Caco-2 (cell line): ENCODE data around the gene ST8SIA6. TPM values are rescaled to one million over a fixed set of nuclear protein-coding genes. Genes with fewer than 3 reads are reported as not detected.

Source experiments
- BruUV-seq: library from RNA; stranded (reverse); fragments of 400-500 nt; replicated peaks from 2 replicates; lab custom pipeline; 2021; lab: Mats Ljungman, UMichigan
- CTCF ChIA-PET: fragments of 300-600 bp; sonication (Branson Sonifier 250); formaldehyde crosslinking; loops from one replicate; lab custom pipeline; 2022; ENCODE audit warnings: antibody characterized with exemption; lab: Charles Lee
- POLR2A ChIA-PET: fragments of 300-600 bp; sonication (Branson Sonifier 250); formaldehyde crosslinking; loops from one replicate; lab custom pipeline; 2022; ENCODE audit warnings: antibody characterized with exemption; lab: Charles Lee
- DNase-seq, 2 experiments: peaks; one replicate each; pipeline versions ENCODE4 v3.0.0 to v3.0.0-alpha.2; 2020 to 2022
- H3K27me3 ChIP-seq: replicated peaks from 2 replicates; pipeline ENCODE4 v1.6.0; 2011; ENCODE audit warnings: low read length; ENCODE audit not compliant: control insufficient read depth, insufficient read depth
- H3K36me3 ChIP-seq: 2 replicates; pipeline ENCODE4 v1.5.1; 2011; ENCODE audit warnings: low read length; ENCODE audit not compliant: control insufficient read depth, insufficient read depth
- H3K4me1 ChIP-seq: fragments of 250-450 bp; sonication (Bioruptor Pico); 2 replicates; pipeline ENCODE4 v1.5.1; 2020; ENCODE audit warnings: mild to moderate bottlenecking
- H3K4me3 ChIP-seq: 2 replicates; pipeline ENCODE4 v1.5.1; 2011; ENCODE audit warnings: low read depth, mild to moderate bottlenecking, control low read depth, low read length
- H3K9me3 ChIP-seq: fragments of 250-450 bp; sonication (Bioruptor Pico); 2 replicates; pipeline ENCODE4 v1.5.1; 2020; ENCODE audit warnings: mild to moderate bottlenecking, moderate library complexity
- H3K27ac Mint-ChIP-seq: one replicate; pipeline ENCODE4 v1.8.0; 2022; ENCODE audit warnings: mixed read lengths; ENCODE audit not compliant: unreplicated experiment
- H3K27me3 Mint-ChIP-seq: one replicate; pipeline ENCODE4 v1.8.0; 2022; ENCODE audit warnings: mixed read lengths; ENCODE audit not compliant: insufficient read depth, unreplicated experiment
- H3K36me3 Mint-ChIP-seq: one replicate; pipeline ENCODE4 v1.8.0; 2022; ENCODE audit warnings: mild to moderate bottlenecking, mixed read lengths; ENCODE audit not compliant: insufficient read depth, unreplicated experiment
- H3K4me1 Mint-ChIP-seq: one replicate; pipeline ENCODE4 v1.8.0; 2022; ENCODE audit warnings: low read depth, mixed read lengths; ENCODE audit not compliant: unreplicated experiment
- H3K4me3 Mint-ChIP-seq: one replicate; pipeline ENCODE4 v1.8.0; 2022; ENCODE audit warnings: mild to moderate bottlenecking, moderate library complexity, mixed read lengths; ENCODE audit not compliant: unreplicated experiment
- H3K9me3 Mint-ChIP-seq: one replicate; pipeline ENCODE4 v1.8.0; 2022; ENCODE audit warnings: mixed read lengths; ENCODE audit not compliant: unreplicated experiment
- CTCF ChIP-seq, 2 experiments: fragments of 200-600 bp in 1 of 2; IDR thresholded peaks; 1 replicate in 1 of 2; 2 replicates in 1 of 2; pipeline versions ENCODE4 v1.5.1 to v1.8.0; 2011 to 2022; ENCODE audit warnings: antibody characterized with exemption in 1 of 2, control low read depth in 1 of 2, inconsistent platforms in 1 of 2, low read depth in 1 of 2, low read length in 1 of 2, mild to moderate bottlenecking in 1 of 2, moderate library complexity in 1 of 2; ENCODE audit not compliant: insufficient read depth in 1 of 2, severe bottlenecking in 1 of 2, unreplicated experiment in 1 of 2
- intact Hi-C: fragments of 100-400 bp; cut with micrococcal nuclease; formaldehyde crosslinking; loops from one replicate; pipeline ENCODE4 v1.10.0; 2022; ENCODE audit not compliant: unreplicated experiment
- total RNA-seq: library from RNA; stranded (reverse); gene quantifications from 2 replicates; pipeline ENCODE4 v1.2.3, GENCODE V29; 2022

Gene ST8SIA6
- total RNA-seq, 1 experiment from 2014 or later: 0.16 TPM

- Mint-ChIP-seq H3K27me3 (peaks cover 3% of the 10 kb centered on the region), H3K9me3 (peaks cover 9% of the 10 kb centered on the region), H3K4me3 (no peak overlapping the region), H3K4me1 (peaks cover 20% of the 10 kb centered on the region), H3K36me3 (no peaks in the 10 kb centered on the region), H3K27ac (no peak overlapping the region)
- Histone ChIP-seq H3K9me3 (no peaks in the 10 kb centered on the region), H3K27me3 (no peaks in the 10 kb centered on the region), H3K4me1 (peaks cover 11% of the 10 kb centered on the region), H3K36me3 (no peaks in the 10 kb centered on the region), H3K4me3 (no peak overlapping the region)
- ChIA-PET POLR2A (no interaction called here), CTCF (no interaction called here)
- BruUV-seq: no TSS peak
- no peak for TF ChIP-seq CTCF (IDR thresholded peaks at IDR 0.05; ENCODE audit: insufficient read depth in 1 of 2, low read depth in 1 of 2, low read length in 1 of 2, severe bottlenecking in 1 of 2, unreplicated experiment in 1 of 2)
- no peak for DNase-seq
- intact Hi-C loops: no loop called here
Observed at GRCh38 chr10:17358461-17358860, 95.9 kb downstream of the ST8SIA6 start.

GRCh38 chr10:17357781-17358180 is 96.6 kb downstream of the ST8SIA6 start:
- BruUV-seq: no TSS peak
- H3K4me3 ChIP-seq: no peak overlapping the region
- ChIA-PET CTCF (no interaction called here), POLR2A (no interaction called here)
- intact Hi-C loops: loop anchor here (1.0 kb wide), 1 partner anchor 31 kb away; no protein-coding TSS in a partner anchor
- no peaks in the 10 kb centered on the region for H3K9me3 ChIP-seq
- H3K36me3 Mint-ChIP-seq: no peaks in the 10 kb centered on the region
- no peak overlapping the region for H3K27ac Mint-ChIP-seq
- H3K27me3 ChIP-seq: no peaks in the 10 kb centered on the region
- no peak for TF ChIP-seq CTCF (IDR thresholded peaks at IDR 0.05; ENCODE audit: insufficient read depth in 1 of 2, low read depth in 1 of 2, low read length in 1 of 2, severe bottlenecking in 1 of 2, unreplicated experiment in 1 of 2)
- H3K27me3 Mint-ChIP-seq: peaks cover 3% of the 10 kb centered on the region
- no peaks in the 10 kb centered on the region for H3K36me3 ChIP-seq
- H3K9me3 Mint-ChIP-seq: peaks cover 9% of the 10 kb centered on the region
- no peak overlapping the region for H3K4me3 Mint-ChIP-seq
- peaks cover 20% of the 10 kb centered on the region for H3K4me1 Mint-ChIP-seq
- no peak for DNase-seq
- peaks cover 14% of the 10 kb centered on the region for H3K4me1 ChIP-seq

GRCh38 chr10:17356820-17357219 is 97.6 kb downstream of the ST8SIA6 start:
- POLR2A ChIA-PET: no interaction called here
- H3K27me3 ChIP-seq: no peaks in the 10 kb centered on the region

More at GRCh38 chr10:17356820-17357219, 97.6 kb downstream of the ST8SIA6 start:
- BruUV-seq: no TSS peak
- Histone ChIP-seq H3K4me1 (peaks cover 14% of the 10 kb centered on the region), H3K4me3 (no peak overlapping the region), H3K9me3 (no peaks in the 10 kb centered on the region), H3K36me3 (no peaks in the 10 kb centered on the region)
- TF ChIP-seq CTCF (IDR thresholded peaks at IDR 0.05; ENCODE audit: insufficient read depth in 1 of 2, low read depth in 1 of 2, low read length in 1 of 2, severe bottlenecking in 1 of 2, unreplicated experiment in 1 of 2): no peak
- Mint-ChIP-seq H3K9me3 (peaks cover 9% of the 10 kb centered on the region), H3K27ac (no peak overlapping the region), H3K36me3 (no peaks in the 10 kb centered on the region), H3K27me3 (peaks cover 3% of the 10 kb centered on the region), H3K4me3 (no peak overlapping the region), H3K4me1 (peaks cover 20% of the 10 kb centered on the region)
- no peak for DNase-seq
- CTCF ChIA-PET: no interaction called here
- intact Hi-C loops: loop anchor here (1.0 kb wide), 1 partner anchor 31 kb away; no protein-coding TSS in a partner anchor
